HG03354 (cell line): ENCODE measurements around the gene TAS1R1.
"Not testable (repeated sequence)": the region's sequence is repeated elsewhere in the genome, so short reads cannot be mapped to it uniquely, and the experiment has no call there.

Experiments
- ATAC-seq: cut with Tn5 transposase; IDR thresholded peaks from one replicate; pipeline ENCODE4 v1.9.1; 2021; ENCODE audit warnings: mild to moderate bottlenecking; ENCODE audit not compliant: unreplicated experiment, poor library complexity, severe bottlenecking

TAS1R1 gene

GRCh38 chr1:6519935-6520671 is 35.0 kb upstream of the TAS1R1 start:
- no peak for ATAC-seq

GRCh38 chr1:6521536-6521935 is 33.6 kb upstream of the TAS1R1 start:
- no peak for ATAC-seq

GRCh38 chr1:6523566-6523965 is 31.5 kb upstream of the TAS1R1 start:
- ATAC-seq: no peak

- ATAC-seq: no peak
Observed at GRCh38 chr1:6526316-6526715, 28.8 kb upstream of the TAS1R1 start.

GRCh38 chr1:6528492-6528891 is 26.6 kb upstream of the TAS1R1 start:
- no peak for ATAC-seq

GRCh38 chr1:6530504-6531160 is 24.5 kb upstream of the TAS1R1 start:
- ATAC-seq: no peak

GRCh38 chr1:6531996-6532395 is 23.1 kb upstream of the TAS1R1 start:
- no peak for ATAC-seq

- ATAC-seq: no peak
Observed at GRCh38 chr1:6534248-6534822, 20.8 kb upstream of the TAS1R1 start.

- no peak for ATAC-seq
Observed at GRCh38 chr1:6535214-6535613, 19.9 kb upstream of the TAS1R1 start.

- ATAC-seq: no peak
Observed at GRCh38 chr1:6536291-6536690, 18.8 kb upstream of the TAS1R1 start.

GRCh38 chr1:6538956-6539355 is 16.2 kb upstream of the TAS1R1 start:
- ATAC-seq: no peak

GRCh38 chr1:6544831-6545230 is 10.3 kb upstream of the TAS1R1 start:
- ATAC-seq: no peak

GRCh38 chr1:6545276-6546112 is 9.6 kb upstream of the TAS1R1 start:
- ATAC-seq: no peak

- ATAC-seq: no peak
Observed at GRCh38 chr1:6546326-6546725, 8.8 kb upstream of the TAS1R1 start.

GRCh38 chr1:6547301-6547700 is 7.8 kb upstream of the TAS1R1 start:
- no peak for ATAC-seq

- ATAC-seq: peak; percentile 96
Observed at GRCh38 chr1:6554031-6554906, 838 bp upstream of the TAS1R1 start, which contains the start of gene NOL9. TSS of gene NOL9 (minus strand) at chr1:6554513. CDS start at chr1:6554502, 11 bp downstream.

- ATAC-seq: no peak
Observed at GRCh38 chr1:6557597-6557996, 2.5 kb downstream of the TAS1R1 start.

GRCh38 chr1:6559161-6559560 is 4.1 kb downstream of the TAS1R1 start:
- ATAC-seq: not testable (repeated sequence)

GRCh38 chr1:6560267-6560666 is 5.2 kb downstream of the TAS1R1 start:
- no peak for ATAC-seq
